ENCODE data around the gene PDGFD.

PDGFD gene

GRCh38 chr11:104092744-104093143 is 71.2 kb downstream of the PDGFD start:
- no peak for DNase-seq

- DNase-seq, result no peak
Measured at GRCh38 chr11:104091281-104092096, 72.5 kb downstream of the PDGFD start.

- no peak for DNase-seq
Measured at GRCh38 chr11:104090767-104091166, 73.2 kb downstream of the PDGFD start.

GRCh38 chr11:104089481-104089880 is 74.5 kb downstream of the PDGFD start:
- no peak for DNase-seq

GRCh38 chr11:104086621-104087020 is 77.3 kb downstream of the PDGFD start:
- no peak for DNase-seq

- DNase-seq, result no peak
Measured at GRCh38 chr11:104078995-104079394, 85.0 kb downstream of the PDGFD start.

GRCh38 chr11:104078245-104078644 is 85.7 kb downstream of the PDGFD start:
- no peak for DNase-seq

- no peak for DNase-seq
Measured at GRCh38 chr11:104076455-104076854, 87.5 kb downstream of the PDGFD start.

GRCh38 chr11:104075706-104076105 is 88.2 kb downstream of the PDGFD start:
- no peak for DNase-seq

- DNase-seq, result no peak
Measured at GRCh38 chr11:104075091-104075490, 88.9 kb downstream of the PDGFD start.

- DNase-seq, result no peak
Measured at GRCh38 chr11:104073950-104074705, 89.8 kb downstream of the PDGFD start.

- DNase-seq, result no peak
Measured at GRCh38 chr11:104067534-104067933, 96.4 kb downstream of the PDGFD start.

- DNase-seq, result no peak
Measured at GRCh38 chr11:104064034-104064630, 99.8 kb downstream of the PDGFD start.

- DNase-seq, result no peak
Measured at GRCh38 chr11:104061853-104062521, 102.0 kb downstream of the PDGFD start.

GRCh38 chr11:104060820-104061219 is 103.1 kb downstream of the PDGFD start:
- DNase-seq, result no peak

- DNase-seq, result no peak
Measured at GRCh38 chr11:104060004-104060794, 103.7 kb downstream of the PDGFD start.

GRCh38 chr11:104058680-104059079 is 105.3 kb downstream of the PDGFD start:
- no peak for DNase-seq

- no peak for DNase-seq
Measured at GRCh38 chr11:104057908-104058307, 106.0 kb downstream of the PDGFD start.

GRCh38 chr11:104055596-104055995 is 108.4 kb downstream of the PDGFD start:
- DNase-seq, result no peak

- no peak for DNase-seq
Measured at GRCh38 chr11:104054911-104055529, 108.9 kb downstream of the PDGFD start.

GRCh38 chr11:104053743-104054478 is 110.0 kb downstream of the PDGFD start:
- no peak for DNase-seq

Data from NCI-H2227 treated with DMSO at 0.1 percent for 48 hours (cell line).